GM18511 (cell line): ENCODE data around the gene TLR9.

Experiments
- ATAC-seq: cut with Tn5 transposase; IDR thresholded peaks from one replicate; pipeline ENCODE4 v1.9.1; 2021; ENCODE audit warnings: mild to moderate bottlenecking, moderate library complexity; ENCODE audit not compliant: unreplicated experiment

Gene TLR9

GRCh38 chr3:52175416-52176179 is 49.8 kb downstream of the TLR9 start:
- no peak for ATAC-seq

- no peak for ATAC-seq
These were observed 50.5 kb downstream of the TLR9 start for GRCh38 chr3:52174896-52175295.

GRCh38 chr3:52173101-52173500 is 52.3 kb downstream of the TLR9 start:
- no peak for ATAC-seq

GRCh38 chr3:52172262-52172757 is 53.1 kb downstream of the TLR9 start:
- ATAC-seq: no peak

- ATAC-seq: no peak
These were observed 53.8 kb downstream of the TLR9 start for GRCh38 chr3:52171514-52172261.
